Measurements from ENCODE around the gene AHSP.
"Not testable (repeated sequence)": the region's sequence is repeated elsewhere in the genome, so short reads cannot be mapped to it uniquely, and the experiment has no call there.

Gene AHSP

DNA sequence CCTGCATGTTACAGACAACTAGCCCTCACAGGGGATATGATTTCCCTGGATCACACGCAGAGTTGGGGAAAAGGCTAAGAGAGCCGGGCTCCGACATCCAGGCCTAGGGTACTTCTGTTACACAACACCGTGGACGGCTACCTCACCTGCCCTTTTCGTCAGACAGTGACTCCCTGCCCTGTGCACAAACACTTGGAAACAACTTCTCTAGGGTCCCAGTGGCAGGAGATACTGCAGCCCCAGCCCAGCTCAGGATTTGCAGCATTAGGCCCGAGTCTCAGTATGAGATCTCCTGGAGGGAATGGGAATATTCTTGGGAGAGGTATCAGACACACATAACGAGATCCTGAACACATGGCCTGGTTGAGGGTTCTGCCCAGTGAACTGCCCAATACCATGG lies 27.8 kb upstream of the AHSP start:
- in situ Hi-C loops (cut with HindIII; ENCODE audit: low sequenced_read_pairs): no loop called here
- DNase-seq (ENCODE audit: low read depth): no peak
- TF ChIP-seq, protein P1, sequence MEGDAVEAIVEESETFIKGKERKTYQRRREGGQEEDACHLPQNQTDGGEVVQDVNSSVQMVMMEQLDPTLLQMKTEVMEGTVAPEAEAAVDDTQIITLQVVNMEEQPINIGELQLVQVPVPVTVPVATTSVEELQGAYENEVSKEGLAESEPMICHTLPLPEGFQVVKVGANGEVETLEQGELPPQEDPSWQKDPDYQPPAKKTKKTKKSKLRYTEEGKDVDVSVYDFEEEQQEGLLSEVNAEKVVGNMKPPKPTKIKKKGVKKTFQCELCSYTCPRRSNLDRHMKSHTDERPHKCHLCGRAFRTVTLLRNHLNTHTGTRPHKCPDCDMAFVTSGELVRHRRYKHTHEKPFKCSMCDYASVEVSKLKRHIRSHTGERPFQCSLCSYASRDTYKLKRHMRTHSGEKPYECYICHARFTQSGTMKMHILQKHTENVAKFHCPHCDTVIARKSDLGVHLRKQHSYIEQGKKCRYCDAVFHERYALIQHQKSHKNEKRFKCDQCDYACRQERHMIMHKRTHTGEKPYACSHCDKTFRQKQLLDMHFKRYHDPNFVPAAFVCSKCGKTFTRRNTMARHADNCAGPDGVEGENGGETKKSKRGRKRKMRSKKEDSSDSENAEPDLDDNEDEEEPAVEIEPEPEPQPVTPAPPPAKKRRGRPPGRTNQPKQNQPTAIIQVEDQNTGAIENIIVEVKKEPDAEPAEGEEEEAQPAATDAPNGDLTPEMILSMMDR (IDR thresholded peaks at IDR 0.05; ENCODE audit: low read depth, low read length, missing control alignments): no peak
- no peak overlapping the region for H3K4me3 ChIP-seq (ENCODE audit: low read depth, low read length)

GRCh38 chr16:31501226-31501965 lies 26.3 kb upstream of the AHSP start:
- TF ChIP-seq, protein P1 (IDR thresholded peaks at IDR 0.05; ENCODE audit: low read depth, low read length, missing control alignments): no peak
- no peak overlapping the region for H3K4me3 ChIP-seq (ENCODE audit: low read depth, low read length)
- in situ Hi-C loops (cut with HindIII; ENCODE audit: low sequenced_read_pairs): no loop called here
- no peak for DNase-seq (ENCODE audit: low read depth)

- no peak for DNase-seq (ENCODE audit: low read depth)
- in situ Hi-C loops (cut with HindIII; ENCODE audit: low sequenced_read_pairs): no loop called here
- TF ChIP-seq, protein P1 (IDR thresholded peaks at IDR 0.05; ENCODE audit: low read depth, low read length, missing control alignments): no peak
- no peak overlapping the region for H3K4me3 ChIP-seq (ENCODE audit: low read depth, low read length)
These were observed 25.7 kb upstream of the AHSP start for GRCh38 chr16:31501966-31502348.

- H3K4me3 ChIP-seq (ENCODE audit: low read depth, low read length): no peak overlapping the region
- DNase-seq (ENCODE audit: low read depth): no peak
- TF ChIP-seq, protein P1 (IDR thresholded peaks at IDR 0.05; ENCODE audit: low read depth, low read length, missing control alignments): no peak
- in situ Hi-C loops (cut with HindIII; ENCODE audit: low sequenced_read_pairs): no loop called here
These were observed 24.7 kb upstream of the AHSP start for GRCh38 chr16:31502981-31503380.

DNA sequence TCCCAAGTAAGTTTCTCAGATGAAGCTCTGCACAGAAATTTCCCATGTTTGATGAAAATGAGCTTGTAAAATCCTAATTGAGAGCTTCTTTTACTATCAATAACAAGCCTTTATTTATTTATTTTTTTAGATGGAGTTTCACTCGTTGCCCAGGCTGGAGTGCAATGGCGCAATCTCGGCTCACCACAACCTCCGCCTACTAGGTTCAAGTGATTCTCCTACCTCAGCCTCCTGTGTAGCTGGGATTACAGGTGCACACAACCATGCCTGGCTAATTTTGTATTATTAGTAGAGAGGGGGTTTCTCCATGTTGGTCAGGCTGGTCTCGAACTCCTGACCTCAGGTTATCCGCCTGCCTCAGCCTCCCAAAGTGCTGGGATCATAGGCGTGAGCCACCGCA lies 24.1 kb upstream of the AHSP start:
- H3K4me3 ChIP-seq (ENCODE audit: low read depth, low read length); in situ Hi-C loops (cut with HindIII; ENCODE audit: low sequenced_read_pairs); DNase-seq (ENCODE audit: low read depth): not testable (repeated sequence)

- in situ Hi-C loops (cut with HindIII; ENCODE audit: low sequenced_read_pairs): no loop called here
- H3K4me3 ChIP-seq (ENCODE audit: low read depth, low read length): no peak overlapping the region
- TF ChIP-seq, protein P1 (IDR thresholded peaks at IDR 0.05; ENCODE audit: low read depth, low read length, missing control alignments): no peak
- no peak for DNase-seq (ENCODE audit: low read depth)
These were observed 23.5 kb upstream of the AHSP start for GRCh38 chr16:31504159-31504558.

GRCh38 chr16:31505483-31505882 lies 22.2 kb upstream of the AHSP start:
- in situ Hi-C loops (cut with HindIII; ENCODE audit: low sequenced_read_pairs): no loop called here
- DNase-seq (ENCODE audit: low read depth): no peak
- no peak overlapping the region for H3K4me3 ChIP-seq (ENCODE audit: low read depth, low read length)
- TF ChIP-seq, protein P1 (IDR thresholded peaks at IDR 0.05; ENCODE audit: low read depth, low read length, missing control alignments): no peak
